Activated naive CD4-positive, alpha-beta T cell treated with anti-CD3 and anti-CD28 coated beads, Interleukin-2, amount 10 ng/mL, durations not matched to agents 7 days and 5 days (primary cell): ENCODE measurements around the gene CCDC28B.

Source experiments
- CTCF ChIA-PET: fragments of 350-600 bp; sonication (Branson Sonifier 250); formaldehyde crosslinking; loops from one replicate; lab custom pipeline; 2021; ENCODE audit warnings: antibody characterized with exemption; lab: Charles Lee
- DNase-seq: peaks from one replicate; pipeline ENCODE4 v3.0.0-alpha.2; 2020
- H3K27ac Mint-ChIP-seq: one replicate; pipeline ENCODE4 v1.8.0; 2021; ENCODE audit warnings: mild to moderate bottlenecking, moderate library complexity, mixed read lengths
- H3K27me3 Mint-ChIP-seq: one replicate; pipeline ENCODE4 v1.8.0; 2021; ENCODE audit warnings: mild to moderate bottlenecking, mixed read lengths
- H3K36me3 Mint-ChIP-seq: one replicate; pipeline ENCODE4 v1.8.0; 2021; ENCODE audit warnings: mixed read lengths
- H3K4me1 Mint-ChIP-seq: one replicate; pipeline ENCODE4 v1.8.0; 2021; ENCODE audit warnings: mixed read lengths
- H3K4me3 Mint-ChIP-seq: one replicate; pipeline ENCODE4 v1.8.0; 2021; ENCODE audit warnings: mild to moderate bottlenecking, moderate library complexity, mixed read lengths
- H3K9me3 Mint-ChIP-seq: one replicate; pipeline ENCODE4 v1.8.0; 2021; ENCODE audit warnings: mixed read lengths

CCDC28B gene

GRCh38 chr1:32198237-32199042 is 2.0 kb upstream of the CCDC28B start:
- peaks cover 83% of the 10 kb centered on the region for H3K4me1 Mint-ChIP-seq
- peak overlapping the region; percentile 20 for H3K4me3 Mint-ChIP-seq
- CTCF ChIA-PET = interaction anchor here (1.0 to 1.9 kb wide), 2 partner anchors 17 to 18 kb away, joined by 4 read pairs; no protein-coding TSS in a partner anchor
- no peaks in the 10 kb centered on the region for H3K9me3 Mint-ChIP-seq
- H3K27ac Mint-ChIP-seq = no peak overlapping the region
- H3K36me3 Mint-ChIP-seq = peaks cover 57% of the 10 kb centered on the region
- no peaks in the 10 kb centered on the region for H3K27me3 Mint-ChIP-seq
- no peak for DNase-seq

- Mint-ChIP-seq H3K9me3 (no peaks in the 10 kb centered on the region), H3K4me1 (peaks cover 85% of the 10 kb centered on the region), H3K4me3 (no peak overlapping the region), H3K27me3 (no peaks in the 10 kb centered on the region), H3K36me3 (peaks cover 59% of the 10 kb centered on the region), H3K27ac (no peak overlapping the region)
- DNase-seq = no peak
- CTCF ChIA-PET = interaction anchor here (0.6 to 1.9 kb wide), 2 partner anchors 19 to 122 kb away, joined by 3 to 4 read pairs; no protein-coding TSS in a partner anchor
Observed at GRCh38 chr1:32199043-32199716, 1.2 kb upstream of the CCDC28B start.

GRCh38 chr1:32199717-32200072 is 700 bp upstream of the CCDC28B start:
- no peaks in the 10 kb centered on the region for H3K27me3 Mint-ChIP-seq
- peak overlapping the region; percentile 88 for H3K27ac Mint-ChIP-seq
- peaks cover 57% of the 10 kb centered on the region for H3K36me3 Mint-ChIP-seq
- CTCF ChIA-PET = interaction anchor here (0.6 to 1.9 kb wide), 2 partner anchors 19 to 122 kb away, joined by 3 to 4 read pairs; no protein-coding TSS in a partner anchor
- DNase-seq = no peak
- peak overlapping the region; percentile 84 for H3K4me3 Mint-ChIP-seq
- H3K9me3 Mint-ChIP-seq = no peaks in the 10 kb centered on the region
- H3K4me1 Mint-ChIP-seq = peaks cover 85% of the 10 kb centered on the region

DNA sequence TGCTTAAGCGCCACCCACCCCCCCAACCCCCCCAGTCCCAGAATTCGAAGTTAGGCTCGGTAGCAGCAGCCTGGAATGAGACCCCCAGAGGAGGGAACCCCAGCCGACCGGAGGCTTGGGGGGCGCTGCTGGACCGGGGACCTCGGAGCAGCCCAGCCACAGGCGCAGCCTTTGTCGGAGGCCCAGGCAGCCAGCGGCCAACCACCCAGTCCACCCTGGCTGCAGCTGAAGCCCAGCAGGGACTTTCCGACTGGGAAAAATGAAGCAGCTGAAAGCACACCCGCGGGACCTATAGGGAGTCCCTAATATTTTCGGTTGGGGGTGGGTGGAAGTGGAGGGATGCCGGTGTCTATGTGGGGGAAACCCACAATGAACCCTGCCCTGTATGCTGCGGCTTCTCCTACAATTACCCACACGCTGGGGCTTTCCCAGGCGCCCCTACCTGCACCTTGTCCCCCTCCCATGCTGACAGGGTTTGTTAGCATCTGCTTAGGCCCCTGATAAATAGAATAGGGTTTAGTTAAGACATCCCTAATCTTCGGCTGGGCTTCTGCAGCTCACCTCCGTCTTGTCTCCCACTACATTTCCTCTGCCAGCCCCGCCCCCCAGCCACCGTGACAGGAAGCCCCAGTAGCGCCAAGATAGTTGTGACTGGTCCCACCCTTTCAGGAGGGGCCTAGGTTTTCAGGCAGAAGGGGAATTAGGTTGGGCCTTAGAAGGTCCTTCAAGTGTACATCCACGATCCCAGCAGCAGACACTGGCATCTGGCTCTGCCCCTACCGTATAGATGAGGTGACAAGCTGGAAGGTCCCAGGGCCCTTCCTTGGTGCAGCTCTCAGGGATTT is 838 bp downstream of the CCDC28B start:
- Mint-ChIP-seq H3K36me3 (peaks cover 45% of the 10 kb centered on the region), H3K27ac (peak overlapping the region; percentile 95), H3K4me1 (peaks cover 81% of the 10 kb centered on the region), H3K27me3 (no peaks in the 10 kb centered on the region), H3K9me3 (no peaks in the 10 kb centered on the region), H3K4me3 (peak overlapping the region; percentile 84)
- peak; percentile 91 for DNase-seq
- CTCF ChIA-PET = interaction anchor here (1.5 to 2.0 kb wide), 2 partner anchors 14 to 93 kb away, joined by 7 to 10 read pairs; partner anchors contain the start of gene KPNA6

- CTCF ChIA-PET = interaction anchor here (3.7 kb wide), 1 partner anchor 11 kb away, joined by 35 read pairs; no protein-coding TSS in a partner anchor
- no peak overlapping the region for H3K27ac Mint-ChIP-seq
- no peaks in the 10 kb centered on the region for H3K27me3 Mint-ChIP-seq
- no peaks in the 10 kb centered on the region for H3K9me3 Mint-ChIP-seq
- no peak for DNase-seq
- peak overlapping the region; percentile 85 for H3K4me3 Mint-ChIP-seq
- peaks cover 56% of the 10 kb centered on the region for H3K4me1 Mint-ChIP-seq
- H3K36me3 Mint-ChIP-seq = peaks cover 25% of the 10 kb centered on the region
Observed at GRCh38 chr1:32204943-32205361, 4.6 kb downstream of the CCDC28B start.

DNA sequence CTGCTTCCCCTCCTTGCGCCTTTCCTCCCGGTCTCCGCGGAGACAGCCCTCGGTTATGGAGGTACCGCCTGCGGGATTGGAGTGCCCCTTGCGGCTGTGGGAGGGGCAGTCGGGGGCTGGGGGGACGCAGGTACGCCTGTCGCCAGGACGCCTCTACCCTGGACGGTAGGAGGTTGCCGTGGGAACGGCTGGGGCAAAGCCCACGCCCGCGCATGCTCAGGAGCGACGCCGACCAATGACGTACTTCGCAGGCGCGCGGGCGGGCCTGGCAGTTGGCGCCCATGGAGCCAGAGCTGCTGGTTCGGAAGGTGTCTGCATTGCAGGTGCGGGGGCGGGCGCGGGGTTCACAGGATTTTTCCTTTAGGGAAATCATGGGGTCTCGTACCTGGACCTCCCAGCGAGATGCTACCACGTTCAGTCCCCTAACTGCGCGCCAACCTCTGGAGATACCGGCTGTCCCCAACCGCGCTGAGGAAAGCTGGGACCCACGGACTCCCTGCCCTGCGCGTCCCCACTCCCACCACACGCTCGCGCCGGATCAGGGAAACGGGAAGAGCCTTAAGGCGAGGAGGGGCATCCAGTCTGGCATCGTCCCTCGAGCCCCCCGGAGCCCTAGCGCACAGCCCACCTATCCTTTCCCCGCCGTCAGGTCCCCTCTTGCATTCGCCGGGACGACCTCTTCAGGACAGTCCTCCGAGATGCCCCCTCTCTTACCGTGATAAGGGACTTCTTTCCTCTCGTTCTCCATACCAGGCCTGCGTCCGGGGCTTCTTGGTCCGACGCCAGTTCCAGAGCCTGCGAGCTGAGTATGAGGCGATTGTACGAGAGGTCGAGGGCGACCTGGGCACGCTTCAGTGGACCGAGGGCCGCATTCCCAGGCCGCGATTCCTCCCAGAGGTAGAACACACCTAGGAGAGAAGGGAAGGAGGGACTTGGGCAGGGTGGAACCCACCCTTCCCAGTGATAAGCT is 5.3 kb downstream of the CCDC28B start, which contains the start of gene IQCC:
TSS of gene IQCC (plus strand) at position 271 of the 970 bp plus-strand sequence. CDS start at position 282, 11 bp downstream.
- no peaks in the 10 kb centered on the region for H3K9me3 Mint-ChIP-seq
- H3K4me3 Mint-ChIP-seq = peak within 1 kb of the TSS; percentile 85
- H3K4me1 Mint-ChIP-seq = peaks cover 50% of the 10 kb centered on the region
- H3K27ac Mint-ChIP-seq = peak within 1 kb of the TSS; percentile 82
- H3K36me3 Mint-ChIP-seq = peaks cover 25% of the 10 kb centered on the region
- CTCF ChIA-PET = interaction anchor here (0.8 to 3.7 kb wide), 3 partner anchors 10 to 18 kb away, joined by 3 to 35 read pairs (median 3); no protein-coding TSS in a partner anchor
- DNase-seq = peak; percentile 90
- no peaks in the 10 kb centered on the region for H3K27me3 Mint-ChIP-seq

DNA sequence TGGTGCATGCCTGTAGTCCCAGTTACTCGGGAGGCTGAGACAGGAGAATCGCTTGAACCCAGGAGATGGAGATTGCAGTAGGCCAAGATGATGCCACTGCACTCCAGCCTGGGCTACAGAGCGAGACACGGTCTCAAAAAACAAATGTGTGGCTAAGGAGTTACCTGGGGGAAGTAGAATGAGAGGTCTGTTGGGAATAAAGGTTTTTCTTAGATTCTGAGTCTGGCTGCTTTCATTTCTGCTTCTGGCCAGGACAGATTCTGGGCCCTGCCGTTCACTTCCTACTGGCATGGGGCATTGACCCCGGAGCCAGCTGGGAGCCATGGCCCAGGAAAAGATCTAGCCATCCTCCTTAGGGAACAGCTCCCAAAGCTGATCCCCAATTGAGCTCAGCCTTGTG is 8.1 kb downstream of the CCDC28B start:
- CTCF ChIA-PET = interaction anchor here (0.9 to 3.7 kb wide), 2 partner anchors 7 to 186 kb away, joined by 3 to 35 read pairs; partner anchors contain the start of gene BSDC1
- Mint-ChIP-seq H3K9me3 (no peaks in the 10 kb centered on the region), H3K4me1 (peaks cover 31% of the 10 kb centered on the region), H3K27ac (no peak overlapping the region), H3K36me3 (peaks cover 15% of the 10 kb centered on the region), H3K27me3 (no peaks in the 10 kb centered on the region), H3K4me3 (no peak overlapping the region)
- no peak for DNase-seq

DNA sequence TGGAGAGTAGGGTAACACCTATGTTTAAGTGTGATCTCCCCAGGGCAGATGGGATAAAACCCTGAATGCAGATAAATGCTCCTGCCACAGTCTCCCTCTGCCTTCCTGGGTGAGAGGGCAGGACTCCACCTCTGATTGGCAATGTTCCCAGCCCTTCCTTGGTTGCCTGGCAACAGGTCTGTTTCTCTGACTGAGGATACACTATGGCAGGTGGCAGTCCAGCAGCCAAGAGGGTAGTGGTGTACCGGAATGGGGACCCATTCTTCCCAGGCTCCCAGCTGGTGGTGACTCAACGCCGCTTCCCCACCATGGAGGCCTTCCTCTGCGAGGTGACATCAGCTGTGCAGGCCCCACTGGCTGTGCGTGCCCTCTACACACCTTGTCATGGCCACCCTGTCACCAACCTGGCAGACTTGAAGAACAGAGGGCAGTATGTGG is 8.5 kb downstream of the CCDC28B start, which contains the start of gene DCDC2B:
TSS of gene DCDC2B (plus strand) at position 199 of the 438 bp plus-strand sequence. CDS start at position 204, 5 bp downstream.
- Mint-ChIP-seq H3K9me3 (no peaks in the 10 kb centered on the region), H3K27me3 (no peaks in the 10 kb centered on the region), H3K36me3 (peaks cover 11% of the 10 kb centered on the region), H3K4me3 (no peak within 1 kb of the TSS), H3K27ac (peak within 1 kb of the TSS; percentile 12), H3K4me1 (peaks cover 26% of the 10 kb centered on the region)
- CTCF ChIA-PET = interaction anchor here (0.9 kb wide), 1 partner anchor 185 kb away, joined by 3 read pairs; the partner anchor contains the start of gene BSDC1
- no peak for DNase-seq

GRCh38 chr1:32215629-32216480 is 15.5 kb downstream of the CCDC28B start:
- no peak overlapping the region for H3K4me3 Mint-ChIP-seq
- peaks cover 36% of the 10 kb centered on the region for H3K4me1 Mint-ChIP-seq
- H3K27me3 Mint-ChIP-seq = no peaks in the 10 kb centered on the region

GRCh38 chr1:32216566-32216965 is 16.2 kb downstream of the CCDC28B start:
- CTCF ChIA-PET = interaction anchor here (0.7 to 4.1 kb wide), 34 partner anchors 10 to 199 kb away, joined by 3 to 61 read pairs (median 8); partner anchors contain the start of genes BSDC1, CCDC28B, FAM167B and HDAC1
- H3K9me3 Mint-ChIP-seq = no peaks in the 10 kb centered on the region
- H3K4me3 Mint-ChIP-seq = no peak overlapping the region
- H3K27me3 Mint-ChIP-seq = no peaks in the 10 kb centered on the region
- H3K4me1 Mint-ChIP-seq = peaks cover 44% of the 10 kb centered on the region
- peaks cover 23% of the 10 kb centered on the region for H3K36me3 Mint-ChIP-seq
- H3K27ac Mint-ChIP-seq = peak overlapping the region; percentile 74
- no peak for DNase-seq

More at GRCh38 chr1:32215629-32216480, 15.5 kb downstream of the CCDC28B start:
- DNase-seq = peak; percentile 79
- H3K36me3 Mint-ChIP-seq = peaks cover 23% of the 10 kb centered on the region
- H3K27ac Mint-ChIP-seq = peak overlapping the region; percentile 74
- H3K9me3 Mint-ChIP-seq = no peaks in the 10 kb centered on the region
- CTCF ChIA-PET = interaction anchor here (0.7 to 4.1 kb wide), 52 partner anchors 9 to 200 kb away, joined by 3 to 61 read pairs (median 5); partner anchors contain the start of genes BSDC1, CCDC28B, FAM167B and FAM229A

GRCh38 chr1:32219022-32219421 is 18.6 kb downstream of the CCDC28B start:
- H3K27ac Mint-ChIP-seq = peak overlapping the region; percentile 14
- DNase-seq = no peak
- H3K27me3 Mint-ChIP-seq = no peaks in the 10 kb centered on the region
- CTCF ChIA-PET = interaction anchor here (0.8 to 2.1 kb wide), 6 partner anchors 22 to 182 kb away, joined by 3 to 7 read pairs (median 3); no protein-coding TSS in a partner anchor
- H3K4me3 Mint-ChIP-seq = no peak overlapping the region
- peaks cover 27% of the 10 kb centered on the region for H3K36me3 Mint-ChIP-seq
- peaks cover 62% of the 10 kb centered on the region for H3K4me1 Mint-ChIP-seq
- no peaks in the 10 kb centered on the region for H3K9me3 Mint-ChIP-seq
